H9 (cell line): ENCODE data around the gene CHURC1. TPM values are rescaled to one million over a fixed set of nuclear protein-coding genes. Genes with fewer than 3 reads are reported as not detected.

Experiments used
- DNase-seq: peaks from one replicate; pipeline ENCODE4 v3.0.0-alpha.2; 2017
- H2AFZ ChIP-seq: one replicate; pipeline ENCODE4 v1.6.1; 2013; ENCODE audit warnings: mild to moderate bottlenecking, low read length, control low read depth, moderate library complexity
- H2AK5ac ChIP-seq: 2 replicates; pipeline ENCODE4 v1.6.1; 2013; ENCODE audit warnings: low read length, control low read depth, mixed read lengths; ENCODE audit not compliant: insufficient read length
- H2BK120ac ChIP-seq: one replicate; pipeline ENCODE4 v1.6.1; 2013; ENCODE audit warnings: low read depth, mild to moderate bottlenecking, low read length, control low read depth, inconsistent platforms; ENCODE audit not compliant: poor library complexity, severe bottlenecking
- H2BK12ac ChIP-seq: 2 replicates; pipeline ENCODE4 v1.6.1; 2013; ENCODE audit warnings: low read length, control low read depth, mixed read lengths, low read depth; ENCODE audit not compliant: insufficient read length
- H2BK15ac ChIP-seq: 2 replicates; pipeline ENCODE4 v1.6.1; 2013; ENCODE audit warnings: low read depth, low read length, control low read depth
- H2BK20ac ChIP-seq: one replicate; pipeline ENCODE4 v1.6.1; 2013; ENCODE audit warnings: low read depth, mild to moderate bottlenecking, low read length, control low read depth, inconsistent platforms; ENCODE audit not compliant: poor library complexity, severe bottlenecking
- H2BK5ac ChIP-seq: 2 replicates; pipeline ENCODE4 v1.6.1; 2013; ENCODE audit warnings: low read length, control low read depth, mixed read lengths; ENCODE audit not compliant: insufficient read length
- H3K14ac ChIP-seq: 2 replicates; pipeline ENCODE4 v1.6.1; 2013; ENCODE audit warnings: low read length, control low read depth; ENCODE audit not compliant: insufficient read depth
- H3K18ac ChIP-seq: 2 replicates; pipeline ENCODE4 v1.6.1; 2013; ENCODE audit warnings: low read depth, mild to moderate bottlenecking, mixed read lengths, low read length, control low read depth; ENCODE audit not compliant: insufficient read length
- H3K23ac ChIP-seq: 2 replicates; pipeline ENCODE4 v1.6.1; 2013; ENCODE audit warnings: low read length, control low read depth, mixed read lengths, low read depth; ENCODE audit not compliant: insufficient read length
- H3K23me2 ChIP-seq: 2 replicates; pipeline ENCODE4 v1.6.1; 2013; ENCODE audit warnings: low read depth, mild to moderate bottlenecking, mixed read lengths, low read length, control low read depth; ENCODE audit not compliant: insufficient read length, poor library complexity, severe bottlenecking
- H3K27ac ChIP-seq: 2 replicates; pipeline ENCODE4 v1.5.1; 2013; ENCODE audit warnings: low read length, control low read depth, mixed read lengths, low read depth; ENCODE audit not compliant: insufficient read length
- H3K27me3 ChIP-seq: 2 replicates; pipeline ENCODE4 v1.6.1; 2013; ENCODE audit warnings: low read length, control low read depth, inconsistent platforms; ENCODE audit not compliant: insufficient read depth
- H3K4ac ChIP-seq: 2 replicates; pipeline ENCODE4 v1.6.1; 2013; ENCODE audit warnings: low read depth, mild to moderate bottlenecking, control low read depth, inconsistent platforms, low read length, moderate library complexity
- H3K4me1 ChIP-seq: 2 replicates; pipeline ENCODE4 v1.6.1; 2013; ENCODE audit warnings: low read length, control low read depth, inconsistent platforms; ENCODE audit not compliant: insufficient read depth
- H3K4me2 ChIP-seq: 2 replicates; pipeline ENCODE4 v1.6.1; 2013; ENCODE audit warnings: low read length, control low read depth, mixed read lengths; ENCODE audit not compliant: insufficient read length, insufficient read depth
- H3K56ac ChIP-seq: 2 replicates; pipeline ENCODE4 v1.6.1; 2013; ENCODE audit warnings: low read depth, mild to moderate bottlenecking, mixed read lengths, low read length, control low read depth; ENCODE audit not compliant: insufficient read length
- H3K79me1 ChIP-seq: 2 replicates; pipeline ENCODE4 v1.6.1; 2013; ENCODE audit warnings: low read depth, mild to moderate bottlenecking, moderate library complexity, low read length, control low read depth, inconsistent platforms; ENCODE audit not compliant: insufficient read depth, poor library complexity, severe bottlenecking
- H3K79me2 ChIP-seq: 2 replicates; pipeline ENCODE4 v1.6.1; 2013; ENCODE audit warnings: low read length, control low read depth, inconsistent platforms; ENCODE audit not compliant: insufficient read depth
- H3K9ac ChIP-seq: 2 replicates; pipeline ENCODE4 v1.6.1; 2013; ENCODE audit warnings: low read length, control low read depth, mixed read lengths; ENCODE audit not compliant: insufficient read length; ENCODE audit errors: extremely low read depth
- H3K9me3 ChIP-seq: one replicate; pipeline ENCODE4 v1.6.1; 2013; ENCODE audit warnings: low read depth, low read length, inconsistent platforms; ENCODE audit not compliant: control insufficient read depth
- H3T11ph ChIP-seq: one replicate; pipeline ENCODE4 v1.6.1; 2013; ENCODE audit warnings: mild to moderate bottlenecking, low read length, control low read depth, inconsistent platforms
- H4K20me1 ChIP-seq: one replicate; pipeline ENCODE4 v1.6.1; 2013; ENCODE audit not compliant: control insufficient read depth, insufficient read length, insufficient read depth
- H4K5ac ChIP-seq: 2 replicates; pipeline ENCODE4 v1.6.1; 2013; ENCODE audit warnings: low read depth, mild to moderate bottlenecking, mixed read lengths, low read length, control low read depth; ENCODE audit not compliant: insufficient read length
- H4K8ac ChIP-seq: replicated peaks from 2 replicates; pipeline ENCODE4 v1.6.1; 2013; ENCODE audit warnings: low read length, control low read depth, mixed read lengths, low read depth; ENCODE audit not compliant: insufficient read length
- H4K91ac ChIP-seq: 2 replicates; pipeline ENCODE4 v1.6.1; 2013; ENCODE audit warnings: low read depth, mild to moderate bottlenecking, moderate library complexity, mixed read lengths, low read length, control low read depth; ENCODE audit not compliant: insufficient read length
- H3K27ac Mint-ChIP-seq, 3 experiments: 2 replicates in 2 of 3; 3 replicates in 1 of 3; pipeline ENCODE4 v1.8.0; 2020 to 2021; ENCODE audit warnings: mixed read lengths in 3 of 3, mild to moderate bottlenecking in 1 of 3, moderate library complexity in 1 of 3
- H3K27me3 Mint-ChIP-seq: 2 replicates; pipeline ENCODE4 v1.8.0; 2021; ENCODE audit warnings: low read depth, mild to moderate bottlenecking, moderate library complexity, mixed read lengths
- H3K36me3 Mint-ChIP-seq, 3 experiments: 2 replicates in 2 of 3; 3 replicates in 1 of 3; pipeline ENCODE4 v1.8.0; 2020 to 2021; ENCODE audit warnings: low read depth in 3 of 3, mixed read lengths in 3 of 3; ENCODE audit not compliant: insufficient read depth in 1 of 3
- H3K4me1 Mint-ChIP-seq, 2 experiments: 2 replicates each; pipeline ENCODE4 v1.8.0; 2020; ENCODE audit warnings: mixed read lengths in 2 of 2
- H3K4me3 Mint-ChIP-seq, 2 experiments: 2 replicates in 1 of 2; 3 replicates in 1 of 2; pipeline ENCODE4 v1.8.0; 2020 to 2021; ENCODE audit warnings: mild to moderate bottlenecking in 2 of 2, mixed read lengths in 2 of 2, moderate library complexity in 1 of 2
- H3K9me3 Mint-ChIP-seq, 2 experiments: 2 replicates in 1 of 2; 3 replicates in 1 of 2; pipeline ENCODE4 v1.8.0; 2020; ENCODE audit warnings: mild to moderate bottlenecking in 2 of 2, mixed read lengths in 2 of 2, moderate library complexity in 1 of 2
- CTCF ChIP-seq: fragments of 200-600 bp; sonication (generic); conservative IDR thresholded peaks from 3 replicates; pipeline ENCODE4 v1.8.0; 2021; ENCODE audit warnings: antibody characterized with exemption, mild to moderate bottlenecking
- total RNA-seq: library from RNA; stranded (reverse); gene quantifications from 2 replicates; pipeline ENCODE4 v1.2.1, GENCODE V29; 2021

CHURC1 gene
- total RNA-seq, 1 experiment from 2014 or later, result 58.7 TPM

- Histone ChIP-seq H3K79me2 (peaks cover 6% of the 10 kb centered on the region; the same call in 1 of the 2 replicates), H3K14ac (no peak overlapping the region), H3K27me3 (no peaks in the 10 kb centered on the region), H3K9me3 (no peaks in the 10 kb centered on the region), H2AK5ac (no peak overlapping the region), H3K79me1 (peaks cover 9% of the 10 kb centered on the region), H3K23me2 (peaks cover 6% of the 10 kb centered on the region), H2BK5ac (no peak overlapping the region), H3T11ph (no peak overlapping the region), H3K23ac (no peak overlapping the region), H3K9ac (no peak overlapping the region), H4K20me1 (no peaks in the 10 kb centered on the region), H4K5ac (no peak overlapping the region), H4K91ac (no peak overlapping the region), H3K4me2 (no peak overlapping the region), H2BK120ac (no peak overlapping the region), H2AFZ (no peak overlapping the region), H2BK15ac (no peak overlapping the region), H3K4ac (no peak overlapping the region), H2BK20ac (no peak overlapping the region), H3K27ac (no peak overlapping the region), H3K4me1 (0 out of 2 replicates have a peak, but pooled peaks cover 3% of the 10 kb centered on the region), H2BK12ac (no peak overlapping the region), H4K8ac (no peak overlapping the region), H3K56ac (no peak overlapping the region), H3K18ac (no peak overlapping the region)
- no peak overlapping the region for H3K27ac Mint-ChIP-seq
- no peak for DNase-seq
- H3K36me3 Mint-ChIP-seq, result peaks cover 3 to 12% (median 6%) of the 10 kb centered on the region in 3 experiments; a peak in 6 of 7 replicates
- peaks cover 6 to 15% of the 10 kb centered on the region in 2 experiments for H3K4me1 Mint-ChIP-seq
- no peaks in the 10 kb centered on the region for H3K27me3 Mint-ChIP-seq
- no peak overlapping the region for H3K4me3 Mint-ChIP-seq
- TF ChIP-seq CTCF, result no peak
- H3K9me3 Mint-ChIP-seq, result no peaks in the 10 kb centered on the region
Observed at GRCh38 chr14:64919215-64919614, 5.0 kb downstream of the CHURC1 start.
